HCT116 (cell line): ENCODE data around the gene PCDH18. TPM values are rescaled to one million over a fixed set of nuclear protein-coding genes. Genes with fewer than 3 reads are reported as not detected.

Source experiments
- ATAC-seq: fragments of 200-7000 bp; cut with Tn5 transposase; 2 replicates; pipeline ENCODE4 v1.9.1; 2020; ENCODE audit warnings: mild to moderate bottlenecking, moderate library complexity
- BruUV-seq: library from RNA; stranded (reverse); fragments of 400-500 nt; replicated peaks from 2 replicates; lab custom pipeline; 2021; lab: Mats Ljungman, UMichigan
- CTCF ChIA-PET: fragments of 300-600 bp; sonication (Branson Sonifier 250); formaldehyde crosslinking; loops from one replicate; lab custom pipeline; 2021; ENCODE audit warnings: antibody characterized with exemption; lab: Charles Lee
- POLR2A ChIA-PET: fragments of 300-600, 350-600 bp; sonication (Branson Sonifier 250); formaldehyde crosslinking; loops from one replicate; lab custom pipeline; 2021; ENCODE audit warnings: antibody characterized with exemption; lab: Charles Lee
- RAD21 ChIA-PET, 2 experiments: fragments of 300-600 bp; sonication (Branson Sonifier 250); formaldehyde crosslinking; loops; one replicate each; lab custom pipeline; 2023; ENCODE audit warnings: low total read pairs in 2 of 2; ENCODE audit not compliant: uncharacterized antibody in 2 of 2, unreplicated experiment in 2 of 2, low non-redundant PET in 1 of 2; lab: Charles Lee
- DNase-seq: peaks from one replicate; pipeline ENCODE4 v3.0.0-alpha.2; 2010; ENCODE audit warnings: low read depth, low spot score
- H2AFZ ChIP-seq: fragments of 200-600 bp; shearing (Covaris generic), sonication (generic); 2 replicates; pipeline ENCODE4 v1.6.1; 2017; ENCODE audit warnings: low read depth, mixed run types, mixed read lengths, antibody characterized with exemption, low read length; ENCODE audit not compliant: poor library complexity, severe bottlenecking
- H3K27ac ChIP-seq: 2 replicates; pipeline ENCODE4 v1.5.1; 2012; ENCODE audit warnings: low read depth, low read length
- H3K27me3 ChIP-seq: fragments of 200-600 bp; sonication (generic); 2 replicates; pipeline ENCODE4 v1.6.1; 2016; ENCODE audit warnings: mixed run types, low read length, mixed read lengths; ENCODE audit not compliant: insufficient read depth
- H3K36me3 ChIP-seq, 2 experiments: fragments of 200-500 bp in 1 of 2; fragments of 200-600 bp in 1 of 2; sonication (Bioruptor generic) in 1 of 2; sonication (generic) in 1 of 2; 2 replicates each; pipeline versions ENCODE4 v1.5.1 to v1.6.1; 2014 to 2016; ENCODE audit warnings: low read length in 2 of 2, inconsistent platforms in 1 of 2, mixed read lengths in 1 of 2, mixed run types in 1 of 2; ENCODE audit not compliant: insufficient read depth in 2 of 2, control insufficient read depth in 1 of 2
- H3K4me1 ChIP-seq, 2 experiments: fragments of 200-600 bp in 1 of 2; sonication (generic) in 1 of 2; 2 replicates each; pipeline versions ENCODE4 v1.5.1 to v1.6.1; 2012 to 2017; ENCODE audit warnings: low read length in 2 of 2, inconsistent platforms in 1 of 2, mild to moderate bottlenecking in 1 of 2, mixed read lengths in 1 of 2, mixed run types in 1 of 2, moderate library complexity in 1 of 2; ENCODE audit not compliant: insufficient read depth in 2 of 2, control insufficient read depth in 1 of 2
- H3K4me2 ChIP-seq: fragments of 200-600 bp; sonication (generic); 2 replicates; pipeline ENCODE4 v1.6.1; 2017; ENCODE audit warnings: mixed run types, low read length, mixed read lengths
- H3K4me3 ChIP-seq, 2 experiments: fragments of 200-600 bp in 1 of 2; sonication (generic) in 1 of 2; replicated peaks in 1 of 2; 2 replicates each; pipeline ENCODE4 v1.5.1; 2011 to 2016; ENCODE audit warnings: low read length in 2 of 2, control low read depth in 1 of 2, low read depth in 1 of 2, mild to moderate bottlenecking in 1 of 2, mixed read lengths in 1 of 2, mixed run types in 1 of 2
- H3K79me2 ChIP-seq: fragments of 200-600 bp; sonication (generic); 2 replicates; pipeline ENCODE4 v1.6.1; 2017; ENCODE audit warnings: mild to moderate bottlenecking, mixed run types, low read length, moderate library complexity, mixed read lengths; ENCODE audit not compliant: insufficient read depth
- H3K9ac ChIP-seq: fragments of 200-600 bp; sonication (generic); 2 replicates; pipeline ENCODE4 v1.6.1; 2016; ENCODE audit warnings: low read length, mixed read lengths
- H3K9me2 ChIP-seq: fragments of 200-600 bp; sonication (generic), shearing (Covaris generic); 2 replicates; pipeline ENCODE4 v1.6.1; 2017; ENCODE audit warnings: mixed run types, mild to moderate bottlenecking, moderate library complexity; ENCODE audit not compliant: insufficient read depth
- H3K9me3 ChIP-seq, 2 experiments: fragments of 200-500 bp in 1 of 2; fragments of 200-600 bp in 1 of 2; sonication (Bioruptor generic) in 1 of 2; sonication (generic) in 1 of 2; 2 replicates each; pipeline ENCODE4 v1.6.1; 2014 to 2017; ENCODE audit warnings: low read length in 2 of 2, mixed read lengths in 2 of 2, inconsistent platforms in 1 of 2, low read depth in 1 of 2, mild to moderate bottlenecking in 1 of 2, mixed run types in 1 of 2, moderate library complexity in 1 of 2; ENCODE audit not compliant: control insufficient read depth in 1 of 2, insufficient read depth in 1 of 2
- H4K20me1 ChIP-seq: fragments of 200-600 bp; sonication (generic), shearing (Covaris generic); 2 replicates; pipeline ENCODE4 v1.6.1; 2017; ENCODE audit warnings: mixed run types, mild to moderate bottlenecking, moderate library complexity; ENCODE audit not compliant: insufficient read depth
- ELF1 ChIP-seq: IDR thresholded peaks from 2 replicates; pipeline ENCODE4 v1.6.1; 2012; ENCODE audit warnings: low read depth, borderline replicate concordance
- FOSL1 ChIP-seq: IDR thresholded peaks from 2 replicates; pipeline ENCODE4 v1.6.1; 2012; ENCODE audit warnings: low read depth
- POLR2AphosphoS5 ChIP-seq: IDR thresholded peaks from 2 replicates; pipeline ENCODE4 v1.6.1; 2011; ENCODE audit warnings: mild to moderate bottlenecking, low read depth, low read length, moderate library complexity
- SRF ChIP-seq: IDR thresholded peaks from 2 replicates; pipeline ENCODE4 v1.6.1; 2012; ENCODE audit warnings: low read depth
- ZFX ChIP-seq: fragments of 450-650 bp; IDR thresholded peaks from 2 replicates; pipeline ENCODE4 v1.6.1; 2017
- ZNF274 ChIP-seq: fragments of 200-500 bp; sonication (Bioruptor generic); IDR thresholded peaks from 2 replicates; pipeline ENCODE4 v1.6.1; 2014; ENCODE audit warnings: mild to moderate bottlenecking, low read depth, low read length, inconsistent platforms
- intact Hi-C: fragments of 100-400 bp; cut with micrococcal nuclease; formaldehyde crosslinking; loops from 2 replicates; pipeline ENCODE4 v1.10.0; 2022
- total RNA-seq: library from RNA; stranded (reverse); gene quantifications from one replicate; pipeline ENCODE4 v1.2.1, GENCODE V29; 2021; ENCODE audit not compliant: unreplicated experiment
- TF ChIP-seq, protein P1 (sequence below): IDR thresholded peaks from 2 replicates; pipeline ENCODE4 v1.6.1; 2012
- TF ChIP-seq, protein P2 (sequence below), 3 experiments: fragments of 200-600 bp in 1 of 3; sonication (generic) in 1 of 3; IDR thresholded peaks in 2 of 3; conservative IDR thresholded peaks in 1 of 3; 2 replicates each; pipeline ENCODE4 v1.5.1; 2012 to 2017; ENCODE audit warnings: low read depth in 2 of 3, low read length in 2 of 3, antibody characterized with exemption in 1 of 3, borderline replicate concordance in 1 of 3, control low read depth in 1 of 3, mild to moderate bottlenecking in 1 of 3, mixed read lengths in 1 of 3, mixed run types in 1 of 3, moderate library complexity in 1 of 3; ENCODE audit not compliant: insufficient read depth in 1 of 3

PCDH18 gene
- total RNA-seq, 1 experiment from 2014 or later, result 0.17 TPM

DNA sequence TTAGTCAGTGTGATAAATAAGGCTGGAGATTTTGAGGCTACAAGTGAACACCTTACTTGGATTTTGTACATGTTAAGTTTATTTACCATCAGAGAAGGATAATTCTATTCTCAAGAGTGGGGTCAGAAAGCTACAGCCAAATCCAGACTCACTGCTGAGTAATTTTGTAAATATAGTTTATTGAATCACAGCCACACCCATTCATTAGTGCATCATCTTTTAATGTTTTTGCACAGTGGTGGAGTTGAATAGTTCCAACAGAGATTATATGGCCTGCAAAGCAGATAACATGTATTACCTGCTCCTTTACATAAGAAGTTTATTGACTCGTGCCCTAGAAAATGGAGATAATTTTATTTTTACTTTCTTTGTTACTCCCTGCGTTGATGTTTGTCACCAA is 60.4 kb downstream of the PCDH18 start:
- no peaks in the 10 kb centered on the region for H3K9me3 ChIP-seq
- DNase-seq, result no peak
- no peaks in the 10 kb centered on the region for H4K20me1 ChIP-seq
- BruUV-seq, result no TSS peak
- no peaks in the 10 kb centered on the region for H3K27me3 ChIP-seq
- no peak overlapping the region for H2AFZ ChIP-seq
- H3K4me1 ChIP-seq, result peaks cover 0 to 4% of the 10 kb centered on the region in 2 experiments; a peak in 1 of 4 replicates
- no peaks in the 10 kb centered on the region for H3K79me2 ChIP-seq
- ChIA-PET CTCF (no interaction called here), RAD21 (no interaction called here), POLR2A (no interaction called here)
- 0 out of 2 replicates have a peak, but pooled peaks have one; percentile 14 for TF ChIP-seq FOSL1
- no peak for TF ChIP-seq ELF1
- no peak for TF ChIP-seq SRF
- H3K9ac ChIP-seq, result no peak overlapping the region
- no peaks in the 10 kb centered on the region for H3K36me3 ChIP-seq
- H3K4me3 ChIP-seq, result no peak overlapping the region
- intact Hi-C loops, result no loop called here
- no peaks in the 10 kb centered on the region for H3K9me2 ChIP-seq
- no peak overlapping the region for H3K27ac ChIP-seq
- ATAC-seq, result no peak
- no peak overlapping the region for H3K4me2 ChIP-seq

DNA sequence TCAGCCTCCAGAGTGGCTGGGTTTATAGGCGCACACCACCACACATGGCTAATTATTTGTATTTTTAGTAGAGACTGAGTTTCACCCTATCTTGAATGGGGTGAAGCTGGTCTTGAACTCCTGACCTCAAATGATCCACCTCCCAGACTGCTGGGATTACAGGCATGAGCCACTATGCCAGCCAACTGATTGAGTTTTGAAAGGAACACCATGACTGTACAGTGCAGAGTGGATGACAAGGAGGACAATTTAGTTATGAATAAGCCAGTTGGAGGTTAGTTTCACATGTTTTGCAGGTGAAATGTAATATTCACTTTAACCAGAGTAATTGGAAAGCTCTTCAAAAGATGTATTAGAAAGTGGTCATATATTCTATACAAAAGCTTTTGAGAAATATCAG is 60.8 kb downstream of the PCDH18 start:
- Histone ChIP-seq H3K36me3 (no peaks in the 10 kb centered on the region), H3K79me2 (no peaks in the 10 kb centered on the region), H3K4me1 (peaks cover 0 to 4% of the 10 kb centered on the region in 2 experiments; a peak in 1 of 4 replicates)
- TF ChIP-seq POLR2AphosphoS5 (no peak), ZNF274 (no peak), ZFX (no peak)
- TF ChIP-seq, protein P1, sequence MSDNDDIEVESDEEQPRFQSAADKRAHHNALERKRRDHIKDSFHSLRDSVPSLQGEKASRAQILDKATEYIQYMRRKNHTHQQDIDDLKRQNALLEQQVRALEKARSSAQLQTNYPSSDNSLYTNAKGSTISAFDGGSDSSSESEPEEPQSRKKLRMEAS, result no peak
- TF ChIP-seq, protein P2, sequence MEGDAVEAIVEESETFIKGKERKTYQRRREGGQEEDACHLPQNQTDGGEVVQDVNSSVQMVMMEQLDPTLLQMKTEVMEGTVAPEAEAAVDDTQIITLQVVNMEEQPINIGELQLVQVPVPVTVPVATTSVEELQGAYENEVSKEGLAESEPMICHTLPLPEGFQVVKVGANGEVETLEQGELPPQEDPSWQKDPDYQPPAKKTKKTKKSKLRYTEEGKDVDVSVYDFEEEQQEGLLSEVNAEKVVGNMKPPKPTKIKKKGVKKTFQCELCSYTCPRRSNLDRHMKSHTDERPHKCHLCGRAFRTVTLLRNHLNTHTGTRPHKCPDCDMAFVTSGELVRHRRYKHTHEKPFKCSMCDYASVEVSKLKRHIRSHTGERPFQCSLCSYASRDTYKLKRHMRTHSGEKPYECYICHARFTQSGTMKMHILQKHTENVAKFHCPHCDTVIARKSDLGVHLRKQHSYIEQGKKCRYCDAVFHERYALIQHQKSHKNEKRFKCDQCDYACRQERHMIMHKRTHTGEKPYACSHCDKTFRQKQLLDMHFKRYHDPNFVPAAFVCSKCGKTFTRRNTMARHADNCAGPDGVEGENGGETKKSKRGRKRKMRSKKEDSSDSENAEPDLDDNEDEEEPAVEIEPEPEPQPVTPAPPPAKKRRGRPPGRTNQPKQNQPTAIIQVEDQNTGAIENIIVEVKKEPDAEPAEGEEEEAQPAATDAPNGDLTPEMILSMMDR (IDR thresholded peaks at IDR 0.05 in 2 of 3, conservative IDR thresholded peaks at IDR 0.05 in 1 of 3; ENCODE audit: borderline replicate concordance in 1 of 3, insufficient read depth in 1 of 3, low read depth in 2 of 3, low read length in 2 of 3), result no peak
- TF ChIP-seq, all 23 proteins: peak for 0
- H3K9me3 ChIP-seq, result no peaks in the 10 kb centered on the region
- no peak overlapping the region for H3K27ac ChIP-seq
- H3K4me3 ChIP-seq, result no peak overlapping the region
- no peaks in the 10 kb centered on the region for H4K20me1 ChIP-seq
- POLR2A ChIA-PET, result no interaction called here
- DNase-seq, result no peak
- no peaks in the 10 kb centered on the region for H3K9me2 ChIP-seq
- CTCF ChIA-PET, result no interaction called here
- no TSS peak for BruUV-seq
- no peak overlapping the region for H3K9ac ChIP-seq
- no peak overlapping the region for H2AFZ ChIP-seq
- RAD21 ChIA-PET, result no interaction called here
- ATAC-seq, result no peak
- H3K27me3 ChIP-seq, result no peaks in the 10 kb centered on the region
- intact Hi-C loops, result no loop called here
- no peak overlapping the region for H3K4me2 ChIP-seq
